Measurements from ENCODE around the gene OGDH.

DNA sequence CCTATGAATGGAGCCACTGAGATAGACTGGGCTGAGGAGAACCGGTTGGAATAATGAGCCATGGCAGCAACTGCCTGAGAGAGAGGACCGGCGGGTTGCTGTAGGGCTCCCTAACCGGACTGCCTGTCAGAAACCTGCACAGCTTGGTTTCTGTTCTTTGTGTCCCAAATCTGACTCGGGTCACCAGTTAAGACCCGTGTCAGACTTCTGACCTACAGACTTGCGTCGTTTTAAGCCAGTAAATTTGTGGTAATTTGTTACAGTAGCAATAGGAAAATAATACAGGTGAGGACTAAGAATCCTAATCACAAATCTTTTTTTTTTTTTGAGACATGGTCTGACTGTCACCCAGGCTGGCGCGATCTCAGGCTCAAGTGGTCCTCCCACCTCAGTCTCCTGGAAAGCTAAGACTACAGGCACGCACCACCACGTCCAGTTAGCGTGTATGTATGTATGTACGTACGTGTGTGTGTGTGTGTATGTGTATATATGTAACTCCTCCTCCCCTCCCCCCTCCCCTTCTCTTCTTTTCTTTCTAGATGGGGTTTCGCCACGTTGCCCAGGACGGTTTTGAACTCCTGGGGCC, 32.0 kb upstream of the OGDH start:
- TF ChIP-seq, protein P1, sequence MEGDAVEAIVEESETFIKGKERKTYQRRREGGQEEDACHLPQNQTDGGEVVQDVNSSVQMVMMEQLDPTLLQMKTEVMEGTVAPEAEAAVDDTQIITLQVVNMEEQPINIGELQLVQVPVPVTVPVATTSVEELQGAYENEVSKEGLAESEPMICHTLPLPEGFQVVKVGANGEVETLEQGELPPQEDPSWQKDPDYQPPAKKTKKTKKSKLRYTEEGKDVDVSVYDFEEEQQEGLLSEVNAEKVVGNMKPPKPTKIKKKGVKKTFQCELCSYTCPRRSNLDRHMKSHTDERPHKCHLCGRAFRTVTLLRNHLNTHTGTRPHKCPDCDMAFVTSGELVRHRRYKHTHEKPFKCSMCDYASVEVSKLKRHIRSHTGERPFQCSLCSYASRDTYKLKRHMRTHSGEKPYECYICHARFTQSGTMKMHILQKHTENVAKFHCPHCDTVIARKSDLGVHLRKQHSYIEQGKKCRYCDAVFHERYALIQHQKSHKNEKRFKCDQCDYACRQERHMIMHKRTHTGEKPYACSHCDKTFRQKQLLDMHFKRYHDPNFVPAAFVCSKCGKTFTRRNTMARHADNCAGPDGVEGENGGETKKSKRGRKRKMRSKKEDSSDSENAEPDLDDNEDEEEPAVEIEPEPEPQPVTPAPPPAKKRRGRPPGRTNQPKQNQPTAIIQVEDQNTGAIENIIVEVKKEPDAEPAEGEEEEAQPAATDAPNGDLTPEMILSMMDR (IDR thresholded peaks at IDR 0.05), result no peak
- TF ChIP-seq POLR2A (IDR thresholded peaks at IDR 0.05) (no peak), POLR2AphosphoS5 (IDR thresholded peaks at IDR 0.05) (no peak)

Data from suprapubic skin (tissue), 4 donors.